HCT116 (cell line): ENCODE measurements around the gene TPST1. TPM values are rescaled to one million over a fixed set of nuclear protein-coding genes. Genes with fewer than 3 reads are reported as not detected.

Experiments
- ATAC-seq: fragments of 200-7000 bp; cut with Tn5 transposase; 2 replicates; pipeline ENCODE4 v1.9.1; 2020; ENCODE audit warnings: mild to moderate bottlenecking, moderate library complexity
- BruUV-seq: library from RNA; stranded (reverse); fragments of 400-500 nt; replicated peaks from 2 replicates; lab custom pipeline; 2021; lab: Mats Ljungman, UMichigan
- CTCF ChIA-PET: fragments of 300-600 bp; sonication (Branson Sonifier 250); formaldehyde crosslinking; loops from one replicate; lab custom pipeline; 2021; ENCODE audit warnings: antibody characterized with exemption; lab: Charles Lee
- POLR2A ChIA-PET: fragments of 300-600, 350-600 bp; sonication (Branson Sonifier 250); formaldehyde crosslinking; loops from one replicate; lab custom pipeline; 2021; ENCODE audit warnings: antibody characterized with exemption; lab: Charles Lee
- RAD21 ChIA-PET, 2 experiments: fragments of 300-600 bp; sonication (Branson Sonifier 250); formaldehyde crosslinking; loops; one replicate each; lab custom pipeline; 2023; ENCODE audit warnings: low total read pairs in 2 of 2; ENCODE audit not compliant: uncharacterized antibody in 2 of 2, unreplicated experiment in 2 of 2, low non-redundant PET in 1 of 2; lab: Charles Lee
- DNase-seq: peaks from one replicate; pipeline ENCODE4 v3.0.0-alpha.2; 2010; ENCODE audit warnings: low read depth, low spot score
- H2AFZ ChIP-seq: fragments of 200-600 bp; shearing (Covaris generic), sonication (generic); 2 replicates; pipeline ENCODE4 v1.6.1; 2017; ENCODE audit warnings: low read depth, mixed run types, mixed read lengths, antibody characterized with exemption, low read length; ENCODE audit not compliant: poor library complexity, severe bottlenecking
- H3K27ac ChIP-seq: 2 replicates; pipeline ENCODE4 v1.5.1; 2012; ENCODE audit warnings: low read depth, low read length
- H3K27me3 ChIP-seq: fragments of 200-600 bp; sonication (generic); 2 replicates; pipeline ENCODE4 v1.6.1; 2016; ENCODE audit warnings: mixed run types, low read length, mixed read lengths; ENCODE audit not compliant: insufficient read depth
- H3K36me3 ChIP-seq, 2 experiments: fragments of 200-500 bp in 1 of 2; fragments of 200-600 bp in 1 of 2; sonication (Bioruptor generic) in 1 of 2; sonication (generic) in 1 of 2; 2 replicates each; pipeline versions ENCODE4 v1.5.1 to v1.6.1; 2014 to 2016; ENCODE audit warnings: low read length in 2 of 2, inconsistent platforms in 1 of 2, mixed read lengths in 1 of 2, mixed run types in 1 of 2; ENCODE audit not compliant: insufficient read depth in 2 of 2, control insufficient read depth in 1 of 2
- H3K4me1 ChIP-seq, 2 experiments: fragments of 200-600 bp in 1 of 2; sonication (generic) in 1 of 2; 2 replicates each; pipeline versions ENCODE4 v1.5.1 to v1.6.1; 2012 to 2017; ENCODE audit warnings: low read length in 2 of 2, inconsistent platforms in 1 of 2, mild to moderate bottlenecking in 1 of 2, mixed read lengths in 1 of 2, mixed run types in 1 of 2, moderate library complexity in 1 of 2; ENCODE audit not compliant: insufficient read depth in 2 of 2, control insufficient read depth in 1 of 2
- H3K4me2 ChIP-seq: fragments of 200-600 bp; sonication (generic); 2 replicates; pipeline ENCODE4 v1.6.1; 2017; ENCODE audit warnings: mixed run types, low read length, mixed read lengths
- H3K4me3 ChIP-seq, 2 experiments: fragments of 200-600 bp in 1 of 2; sonication (generic) in 1 of 2; replicated peaks in 1 of 2; 2 replicates each; pipeline ENCODE4 v1.5.1; 2011 to 2016; ENCODE audit warnings: low read length in 2 of 2, control low read depth in 1 of 2, low read depth in 1 of 2, mild to moderate bottlenecking in 1 of 2, mixed read lengths in 1 of 2, mixed run types in 1 of 2
- H3K79me2 ChIP-seq: fragments of 200-600 bp; sonication (generic); 2 replicates; pipeline ENCODE4 v1.6.1; 2017; ENCODE audit warnings: mild to moderate bottlenecking, mixed run types, low read length, moderate library complexity, mixed read lengths; ENCODE audit not compliant: insufficient read depth
- H3K9ac ChIP-seq: fragments of 200-600 bp; sonication (generic); 2 replicates; pipeline ENCODE4 v1.6.1; 2016; ENCODE audit warnings: low read length, mixed read lengths
- H3K9me2 ChIP-seq: fragments of 200-600 bp; sonication (generic), shearing (Covaris generic); 2 replicates; pipeline ENCODE4 v1.6.1; 2017; ENCODE audit warnings: mixed run types, mild to moderate bottlenecking, moderate library complexity; ENCODE audit not compliant: insufficient read depth
- H3K9me3 ChIP-seq, 2 experiments: fragments of 200-500 bp in 1 of 2; fragments of 200-600 bp in 1 of 2; sonication (Bioruptor generic) in 1 of 2; sonication (generic) in 1 of 2; 2 replicates each; pipeline ENCODE4 v1.6.1; 2014 to 2017; ENCODE audit warnings: low read length in 2 of 2, mixed read lengths in 2 of 2, inconsistent platforms in 1 of 2, low read depth in 1 of 2, mild to moderate bottlenecking in 1 of 2, mixed run types in 1 of 2, moderate library complexity in 1 of 2; ENCODE audit not compliant: control insufficient read depth in 1 of 2, insufficient read depth in 1 of 2
- H4K20me1 ChIP-seq: fragments of 200-600 bp; sonication (generic), shearing (Covaris generic); 2 replicates; pipeline ENCODE4 v1.6.1; 2017; ENCODE audit warnings: mixed run types, mild to moderate bottlenecking, moderate library complexity; ENCODE audit not compliant: insufficient read depth
- ATF3 ChIP-seq: IDR thresholded peaks from 2 replicates; pipeline ENCODE4 v1.6.1; 2012
- CBX3 ChIP-seq: IDR thresholded peaks from 2 replicates; pipeline ENCODE4 v1.6.1; 2012; ENCODE audit warnings: low read depth
- CEBPB ChIP-seq: IDR thresholded peaks from 2 replicates; pipeline ENCODE4 v1.6.1; 2012; ENCODE audit warnings: low read depth
- CTCF ChIP-seq, 3 experiments: fragments of 200-600 bp in 1 of 3; sonication (generic) in 1 of 3; IDR thresholded peaks in 2 of 3; conservative IDR thresholded peaks in 1 of 3; 2 replicates each; pipeline ENCODE4 v1.5.1; 2012 to 2017; ENCODE audit warnings: low read depth in 2 of 3, low read length in 2 of 3, antibody characterized with exemption in 1 of 3, borderline replicate concordance in 1 of 3, control low read depth in 1 of 3, mild to moderate bottlenecking in 1 of 3, mixed read lengths in 1 of 3, mixed run types in 1 of 3, moderate library complexity in 1 of 3; ENCODE audit not compliant: insufficient read depth in 1 of 3
- EGR1 ChIP-seq: IDR thresholded peaks from 2 replicates; pipeline ENCODE4 v1.6.1; 2012; ENCODE audit warnings: low read depth
- ELF1 ChIP-seq: IDR thresholded peaks from 2 replicates; pipeline ENCODE4 v1.6.1; 2012; ENCODE audit warnings: low read depth, borderline replicate concordance
- EZH2 ChIP-seq: fragments of 200-600 bp; sonication (generic); IDR thresholded peaks from 2 replicates; pipeline ENCODE4 v1.6.1; 2017; ENCODE audit warnings: antibody characterized with exemption, mixed run types
- EZH2phosphoT487 ChIP-seq: fragments of 200-600 bp; IDR thresholded peaks from 2 replicates; pipeline ENCODE4 v1.6.1; 2018; ENCODE audit warnings: antibody characterized with exemption, borderline replicate concordance
- FOSL1 ChIP-seq: IDR thresholded peaks from 2 replicates; pipeline ENCODE4 v1.6.1; 2012; ENCODE audit warnings: low read depth
- JUND ChIP-seq: IDR thresholded peaks from 2 replicates; pipeline ENCODE4 v1.6.1; 2012
- MAX ChIP-seq: IDR thresholded peaks from 2 replicates; pipeline ENCODE4 v1.6.1; 2012
- POLR2A ChIP-seq: IDR thresholded peaks from 2 replicates; pipeline ENCODE4 v1.7.0; 2011; ENCODE audit warnings: borderline replicate concordance; ENCODE audit not compliant: insufficient read depth, insufficient read length; ENCODE audit errors: extremely low read depth
- RAD21 ChIP-seq: IDR thresholded peaks from 2 replicates; pipeline ENCODE4 v1.6.1; 2012; ENCODE audit warnings: low read depth, mild to moderate bottlenecking
- REST ChIP-seq: IDR thresholded peaks from 2 replicates; pipeline ENCODE4 v1.6.1; 2012; ENCODE audit warnings: low read depth
- SIN3A ChIP-seq: IDR thresholded peaks from 2 replicates; pipeline ENCODE4 v1.6.1; 2012; ENCODE audit warnings: low read depth
- SP1 ChIP-seq: IDR thresholded peaks from 2 replicates; pipeline ENCODE4 v1.6.1; 2012; ENCODE audit warnings: low read depth
- SRF ChIP-seq: IDR thresholded peaks from 2 replicates; pipeline ENCODE4 v1.6.1; 2012; ENCODE audit warnings: low read depth
- YY1 ChIP-seq: IDR thresholded peaks from 2 replicates; pipeline ENCODE4 v1.6.1; 2011; ENCODE audit warnings: low read length, low read depth, moderate library complexity, mild to moderate bottlenecking; ENCODE audit not compliant: insufficient replicate concordance; ENCODE audit errors: extremely low read depth
- ZBTB33 ChIP-seq: IDR thresholded peaks from 2 replicates; pipeline ENCODE4 v1.6.1; 2011; ENCODE audit warnings: mild to moderate bottlenecking, low read length, moderate library complexity; ENCODE audit not compliant: insufficient replicate concordance; ENCODE audit errors: extremely low read depth
- ZNF274 ChIP-seq: fragments of 200-500 bp; sonication (Bioruptor generic); IDR thresholded peaks from 2 replicates; pipeline ENCODE4 v1.6.1; 2014; ENCODE audit warnings: mild to moderate bottlenecking, low read depth, low read length, inconsistent platforms
- intact Hi-C: fragments of 100-400 bp; cut with micrococcal nuclease; formaldehyde crosslinking; loops from 2 replicates; pipeline ENCODE4 v1.10.0; 2022
- total RNA-seq: library from RNA; stranded (reverse); gene quantifications from one replicate; pipeline ENCODE4 v1.2.1, GENCODE V29; 2021; ENCODE audit not compliant: unreplicated experiment

TPST1 gene
- total RNA-seq, 1 experiment from 2014 or later: 11.4 TPM

- H3K9me3 ChIP-seq: no peaks in the 10 kb centered on the region
- ChIA-PET POLR2A (no interaction called here), RAD21 (no interaction called here), CTCF (no interaction called here)
- peaks cover 10% of the 10 kb centered on the region; the same call in 1 of the 2 replicates for H3K79me2 ChIP-seq
- no peak overlapping the region for H3K4me2 ChIP-seq
- no peaks in the 10 kb centered on the region for H3K9me2 ChIP-seq
- no peak overlapping the region for H3K4me3 ChIP-seq
- intact Hi-C loops: no loop called here
- no peak overlapping the region for H2AFZ ChIP-seq
- H3K9ac ChIP-seq: no peak overlapping the region
- no peak overlapping the region for H3K27ac ChIP-seq
- DNase-seq (no peak), ATAC-seq (no peak)
- H3K36me3 ChIP-seq: no peaks in the 10 kb centered on the region
- no TSS peak for BruUV-seq
- H3K27me3 ChIP-seq: no peaks in the 10 kb centered on the region
- TF ChIP-seq CEBPB (no peak), CTCF (IDR thresholded peaks at IDR 0.05 in 2 of 3, conservative IDR thresholded peaks at IDR 0.05 in 1 of 3; ENCODE audit: borderline replicate concordance in 1 of 3, insufficient read depth in 1 of 3, low read depth in 2 of 3, low read length in 2 of 3) (no peak), CBX3 (no peak), REST (no peak), ELF1 (no peak), ZNF274 (no peak), SP1 (no peak), SRF (no peak), EGR1 (no peak), EZH2 (no peak), EZH2phosphoT487 (no peak), YY1 (no peak), MAX (no peak), FOSL1 (no peak), POLR2A (no peak), ZBTB33 (no peak), SIN3A (no peak), ATF3 (no peak), RAD21 (no peak), JUND (no peak)
- TF ChIP-seq, all 23 proteins: peak for 0
- H3K4me1 ChIP-seq: peaks cover 5 to 20% of the 10 kb centered on the region in 2 experiments; a peak in 3 of 4 replicates
- H4K20me1 ChIP-seq: no peaks in the 10 kb centered on the region
Measured at GRCh38 chr7:66207540-66207939, 2.4 kb downstream of the TPST1 start.
